Ureter (tissue), 1 donor: ENCODE results near the gene RIF1. TPM values are rescaled to one million over a fixed set of nuclear protein-coding genes. Genes with fewer than 3 reads are reported as not detected.

Experiments
- DNase-seq: peaks from one replicate; pipeline ENCODE4 v3.0.0-alpha.2; 2020; ENCODE audit warnings: low spot score
- total RNA-seq: library from RNA; stranded (reverse); gene quantifications from one replicate; pipeline ENCODE4 v1.2.4, GENCODE V29; 2023
- donor health status: DM: yes; HTN: yes; CAD: no.

The RIF1 gene
- total RNA-seq, 1 donor from 2014 or later = 48.3 TPM

- DNase-seq = no peak
These were observed 109.1 kb downstream of the RIF1 start for GRCh38 chr2:151518802-151519201.

- no peak for DNase-seq
These were observed 111.3 kb downstream of the RIF1 start for GRCh38 chr2:151520976-151521375.

DNA sequence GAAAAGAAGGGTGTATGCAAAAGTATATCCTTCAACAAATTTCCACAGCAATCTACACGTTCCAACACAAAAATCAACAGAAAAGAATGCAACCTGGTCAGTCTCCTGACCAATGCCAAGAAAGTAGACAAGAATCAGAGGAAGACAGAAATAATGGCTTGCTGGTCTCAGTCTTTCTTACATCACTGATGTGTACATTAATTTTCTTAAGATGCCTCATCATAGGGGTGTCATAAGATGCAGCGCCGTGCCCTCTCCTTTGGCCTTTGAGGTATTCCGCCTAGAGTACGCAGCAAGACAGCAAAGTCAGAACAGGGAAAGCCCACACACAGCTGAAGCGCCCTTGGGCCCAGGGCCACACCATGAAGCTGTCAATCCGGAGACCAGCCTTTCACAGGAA is 112.9 kb downstream of the RIF1 start:
- DNase-seq = no peak

DNA sequence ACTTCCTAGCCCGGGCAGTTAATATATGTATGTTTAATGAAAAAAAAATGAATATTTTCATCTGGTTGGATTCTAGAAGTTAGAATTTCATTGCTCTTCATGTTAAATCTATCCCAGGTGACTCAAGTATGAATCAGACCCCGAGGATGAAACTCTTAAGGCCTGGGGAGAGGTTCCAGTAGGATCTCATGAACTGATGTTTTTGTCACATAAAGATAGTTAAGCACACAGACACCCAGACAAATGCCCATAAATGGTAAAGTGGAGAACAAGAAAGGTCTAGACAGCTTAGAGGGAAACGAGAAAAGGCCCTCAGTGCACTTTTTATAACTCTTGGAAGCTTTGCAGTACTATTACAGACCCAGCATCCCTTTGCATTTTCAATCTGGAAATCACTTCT is 114.1 kb downstream of the RIF1 start:
- DNase-seq = no peak

- no peak for DNase-seq
These were observed 116.2 kb downstream of the RIF1 start for GRCh38 chr2:151525821-151526373.

DNA sequence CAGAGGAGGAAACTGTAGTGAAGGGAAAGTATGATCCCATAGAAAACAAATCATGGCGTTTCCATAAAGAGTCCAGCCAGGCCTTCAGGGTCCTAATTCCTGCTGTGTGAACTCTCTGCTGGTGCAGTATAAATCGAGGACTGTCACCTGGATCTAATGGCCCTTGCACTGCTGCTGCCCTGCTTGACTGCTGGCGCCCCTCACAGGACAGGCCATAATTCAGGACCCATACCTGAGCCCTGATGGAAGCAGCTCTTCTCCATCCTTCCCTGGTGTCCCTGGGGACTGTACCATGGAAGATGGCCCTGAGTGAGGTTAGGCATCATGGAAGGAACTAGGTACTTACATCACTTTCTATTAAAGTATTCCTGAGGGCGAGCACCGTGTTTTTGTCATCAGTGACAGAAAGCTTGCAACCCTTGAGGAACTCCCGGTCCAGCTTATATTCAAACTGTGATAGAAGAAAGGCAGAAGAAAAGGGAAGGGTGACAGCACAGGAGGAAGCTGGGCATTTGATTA is 116.9 kb downstream of the RIF1 start:
- no peak for DNase-seq

Other genes with a start within 250 kb of the RIF1 start
- 13.4 TPM for gene RBM43, start 148.0 kb upstream of the RIF1 start, total RNA-seq
- gene NMI, start 120.2 kb upstream of the RIF1 start, total RNA-seq = 13.2 TPM
- gene TNFAIP6, start 52.3 kb upstream of the RIF1 start, total RNA-seq = 1.9 TPM